ENCODE results near the gene SKIC2.

SKIC2 gene

GRCh38 chr6:31945507-31946369 is 13.2 kb upstream of the SKIC2 start, which contains the start of gene CFB:
Gene CFB, plus strand, starts transcription at chr6:31946095. Its CDS starts 127 bp downstream, at chr6:31946222.
- no peak for DNase-seq

- no peak for DNase-seq
Observed at GRCh38 chr6:31946370-31946885, 12.5 kb upstream of the SKIC2 start.

- DNase-seq: no peak
Observed at GRCh38 chr6:31947070-31947675, 11.8 kb upstream of the SKIC2 start.

- DNase-seq: no peak
Observed at GRCh38 chr6:31947864-31948263, 11.1 kb upstream of the SKIC2 start.

- DNase-seq: no peak
Observed at GRCh38 chr6:31948306-31948705, 10.7 kb upstream of the SKIC2 start.

- DNase-seq: no peak
Observed at GRCh38 chr6:31948753-31949413, 10.1 kb upstream of the SKIC2 start.

- DNase-seq: no peak
Observed at GRCh38 chr6:31949926-31950548, 8.9 kb upstream of the SKIC2 start.

- DNase-seq: peak; percentile 70
Observed at GRCh38 chr6:31952140-31952805, 6.7 kb upstream of the SKIC2 start.

- DNase-seq: no peak
Observed at GRCh38 chr6:31952890-31953289, 6.1 kb upstream of the SKIC2 start.

GRCh38 chr6:31954511-31954910 is 4.5 kb upstream of the SKIC2 start:
- no peak for DNase-seq

- no peak for DNase-seq
Observed at GRCh38 chr6:31956796-31957195, 2.2 kb upstream of the SKIC2 start.

- no peak for DNase-seq
Observed at GRCh38 chr6:31958412-31958740, 599 bp upstream of the SKIC2 start.

- no peak for DNase-seq
Observed at GRCh38 chr6:31961616-31962015, 2.6 kb downstream of the SKIC2 start.

- DNase-seq: no peak
Observed at GRCh38 chr6:31963921-31964320, 4.9 kb downstream of the SKIC2 start.

- DNase-seq: no peak
Observed at GRCh38 chr6:31965700-31966099, 6.7 kb downstream of the SKIC2 start.

GRCh38 chr6:31966506-31966905 is 7.5 kb downstream of the SKIC2 start:
- no peak for DNase-seq

GRCh38 chr6:31966997-31967925 is 8.3 kb downstream of the SKIC2 start:
- no peak for DNase-seq

- DNase-seq: no peak
Observed at GRCh38 chr6:31967926-31968320, 8.9 kb downstream of the SKIC2 start.

- DNase-seq: no peak
Observed at GRCh38 chr6:31968326-31968725, 9.4 kb downstream of the SKIC2 start.

GRCh38 chr6:31968791-31969711 is 10.1 kb downstream of the SKIC2 start:
- no peak for DNase-seq

Data from stimulated activated CD8-positive, alpha-beta memory T cell treated with anti-CD3 and anti-CD28 coated beads, Interleukin-4, amount 100 ng/mL, for 48 hours (primary cell).